HCT116 (cell line): ENCODE data around the gene RIPOR1. TPM values are rescaled to one million over a fixed set of nuclear protein-coding genes. Genes with fewer than 3 reads are reported as not detected.

Source experiments
- ATAC-seq: fragments of 200-7000 bp; cut with Tn5 transposase; 2 replicates; pipeline ENCODE4 v1.9.1; 2020; ENCODE audit warnings: mild to moderate bottlenecking, moderate library complexity
- BruUV-seq: library from RNA; stranded (reverse); fragments of 400-500 nt; replicated peaks from 2 replicates; lab custom pipeline; 2021; lab: Mats Ljungman, UMichigan
- CTCF ChIA-PET: fragments of 300-600 bp; sonication (Branson Sonifier 250); formaldehyde crosslinking; loops from one replicate; lab custom pipeline; 2021; ENCODE audit warnings: antibody characterized with exemption; lab: Charles Lee
- POLR2A ChIA-PET: fragments of 300-600, 350-600 bp; sonication (Branson Sonifier 250); formaldehyde crosslinking; loops from one replicate; lab custom pipeline; 2021; ENCODE audit warnings: antibody characterized with exemption; lab: Charles Lee
- RAD21 ChIA-PET, 2 experiments: fragments of 300-600 bp; sonication (Branson Sonifier 250); formaldehyde crosslinking; loops; one replicate each; lab custom pipeline; 2023; ENCODE audit warnings: low total read pairs in 2 of 2; ENCODE audit not compliant: uncharacterized antibody in 2 of 2, unreplicated experiment in 2 of 2, low non-redundant PET in 1 of 2; lab: Charles Lee
- DNase-seq: peaks from one replicate; pipeline ENCODE4 v3.0.0-alpha.2; 2010; ENCODE audit warnings: low read depth, low spot score
- H2AFZ ChIP-seq: fragments of 200-600 bp; shearing (Covaris generic), sonication (generic); 2 replicates; pipeline ENCODE4 v1.6.1; 2017; ENCODE audit warnings: low read depth, mixed run types, mixed read lengths, antibody characterized with exemption, low read length; ENCODE audit not compliant: poor library complexity, severe bottlenecking
- H3K27ac ChIP-seq: 2 replicates; pipeline ENCODE4 v1.5.1; 2012; ENCODE audit warnings: low read depth, low read length
- H3K27me3 ChIP-seq: fragments of 200-600 bp; sonication (generic); 2 replicates; pipeline ENCODE4 v1.6.1; 2016; ENCODE audit warnings: mixed run types, low read length, mixed read lengths; ENCODE audit not compliant: insufficient read depth
- H3K36me3 ChIP-seq, 2 experiments: fragments of 200-500 bp in 1 of 2; fragments of 200-600 bp in 1 of 2; sonication (Bioruptor generic) in 1 of 2; sonication (generic) in 1 of 2; 2 replicates each; pipeline versions ENCODE4 v1.5.1 to v1.6.1; 2014 to 2016; ENCODE audit warnings: low read length in 2 of 2, inconsistent platforms in 1 of 2, mixed read lengths in 1 of 2, mixed run types in 1 of 2; ENCODE audit not compliant: insufficient read depth in 2 of 2, control insufficient read depth in 1 of 2
- H3K4me1 ChIP-seq, 2 experiments: fragments of 200-600 bp in 1 of 2; sonication (generic) in 1 of 2; 2 replicates each; pipeline versions ENCODE4 v1.5.1 to v1.6.1; 2012 to 2017; ENCODE audit warnings: low read length in 2 of 2, inconsistent platforms in 1 of 2, mild to moderate bottlenecking in 1 of 2, mixed read lengths in 1 of 2, mixed run types in 1 of 2, moderate library complexity in 1 of 2; ENCODE audit not compliant: insufficient read depth in 2 of 2, control insufficient read depth in 1 of 2
- H3K4me2 ChIP-seq: fragments of 200-600 bp; sonication (generic); 2 replicates; pipeline ENCODE4 v1.6.1; 2017; ENCODE audit warnings: mixed run types, low read length, mixed read lengths
- H3K4me3 ChIP-seq, 2 experiments: fragments of 200-600 bp in 1 of 2; sonication (generic) in 1 of 2; replicated peaks in 1 of 2; 2 replicates each; pipeline ENCODE4 v1.5.1; 2011 to 2016; ENCODE audit warnings: low read length in 2 of 2, control low read depth in 1 of 2, low read depth in 1 of 2, mild to moderate bottlenecking in 1 of 2, mixed read lengths in 1 of 2, mixed run types in 1 of 2
- H3K79me2 ChIP-seq: fragments of 200-600 bp; sonication (generic); 2 replicates; pipeline ENCODE4 v1.6.1; 2017; ENCODE audit warnings: mild to moderate bottlenecking, mixed run types, low read length, moderate library complexity, mixed read lengths; ENCODE audit not compliant: insufficient read depth
- H3K9ac ChIP-seq: fragments of 200-600 bp; sonication (generic); 2 replicates; pipeline ENCODE4 v1.6.1; 2016; ENCODE audit warnings: low read length, mixed read lengths
- H3K9me2 ChIP-seq: fragments of 200-600 bp; sonication (generic), shearing (Covaris generic); 2 replicates; pipeline ENCODE4 v1.6.1; 2017; ENCODE audit warnings: mixed run types, mild to moderate bottlenecking, moderate library complexity; ENCODE audit not compliant: insufficient read depth
- H3K9me3 ChIP-seq, 2 experiments: fragments of 200-500 bp in 1 of 2; fragments of 200-600 bp in 1 of 2; sonication (Bioruptor generic) in 1 of 2; sonication (generic) in 1 of 2; 2 replicates each; pipeline ENCODE4 v1.6.1; 2014 to 2017; ENCODE audit warnings: low read length in 2 of 2, mixed read lengths in 2 of 2, inconsistent platforms in 1 of 2, low read depth in 1 of 2, mild to moderate bottlenecking in 1 of 2, mixed run types in 1 of 2, moderate library complexity in 1 of 2; ENCODE audit not compliant: control insufficient read depth in 1 of 2, insufficient read depth in 1 of 2
- H4K20me1 ChIP-seq: fragments of 200-600 bp; sonication (generic), shearing (Covaris generic); 2 replicates; pipeline ENCODE4 v1.6.1; 2017; ENCODE audit warnings: mixed run types, mild to moderate bottlenecking, moderate library complexity; ENCODE audit not compliant: insufficient read depth
- CTCF ChIP-seq, 3 experiments: fragments of 200-600 bp in 1 of 3; sonication (generic) in 1 of 3; IDR thresholded peaks in 2 of 3; conservative IDR thresholded peaks in 1 of 3; 2 replicates each; pipeline ENCODE4 v1.5.1; 2012 to 2017; ENCODE audit warnings: low read depth in 2 of 3, low read length in 2 of 3, antibody characterized with exemption in 1 of 3, borderline replicate concordance in 1 of 3, control low read depth in 1 of 3, mild to moderate bottlenecking in 1 of 3, mixed read lengths in 1 of 3, mixed run types in 1 of 3, moderate library complexity in 1 of 3; ENCODE audit not compliant: insufficient read depth in 1 of 3
- FOSL1 ChIP-seq: IDR thresholded peaks from 2 replicates; pipeline ENCODE4 v1.6.1; 2012; ENCODE audit warnings: low read depth
- MAX ChIP-seq: IDR thresholded peaks from 2 replicates; pipeline ENCODE4 v1.6.1; 2012
- POLR2AphosphoS5 ChIP-seq: IDR thresholded peaks from 2 replicates; pipeline ENCODE4 v1.6.1; 2011; ENCODE audit warnings: mild to moderate bottlenecking, low read depth, low read length, moderate library complexity
- RAD21 ChIP-seq: IDR thresholded peaks from 2 replicates; pipeline ENCODE4 v1.6.1; 2012; ENCODE audit warnings: low read depth, mild to moderate bottlenecking
- SIN3A ChIP-seq: IDR thresholded peaks from 2 replicates; pipeline ENCODE4 v1.6.1; 2012; ENCODE audit warnings: low read depth
- YY1 ChIP-seq: IDR thresholded peaks from 2 replicates; pipeline ENCODE4 v1.6.1; 2011; ENCODE audit warnings: low read length, low read depth, moderate library complexity, mild to moderate bottlenecking; ENCODE audit not compliant: insufficient replicate concordance; ENCODE audit errors: extremely low read depth
- intact Hi-C: fragments of 100-400 bp; cut with micrococcal nuclease; formaldehyde crosslinking; loops from 2 replicates; pipeline ENCODE4 v1.10.0; 2022
- total RNA-seq: library from RNA; stranded (reverse); gene quantifications from one replicate; pipeline ENCODE4 v1.2.1, GENCODE V29; 2021; ENCODE audit not compliant: unreplicated experiment

Gene RIPOR1
- total RNA-seq, 1 experiment from 2014 or later: 60.0 TPM

- no peak for TF ChIP-seq CTCF (IDR thresholded peaks at IDR 0.05 in 2 of 3, conservative IDR thresholded peaks at IDR 0.05 in 1 of 3; ENCODE audit: borderline replicate concordance in 1 of 3, insufficient read depth in 1 of 3, low read depth in 2 of 3, low read length in 2 of 3)
Observed at GRCh38 chr16:67561824-67562525, 33.3 kb downstream of the RIPOR1 start (continued).

- no TSS peak for BruUV-seq
- peaks cover 18 to 26% of the 10 kb centered on the region in 2 experiments for H3K4me1 ChIP-seq
- no peaks in the 10 kb centered on the region for H3K27me3 ChIP-seq
- no peaks in the 10 kb centered on the region for H3K9me2 ChIP-seq
- H3K4me2 ChIP-seq: peak within 1 kb of the TSS; percentile 94
- ChIA-PET RAD21 (interaction anchor here (0.7 to 1.6 kb wide), 4 partner anchors 16 to 82 kb away, joined by 3 to 4 read pairs (median 4); no protein-coding TSS in a partner anchor), POLR2A (interaction anchor here (0.6 to 1.9 kb wide), 4 partner anchors 15 to 1028 kb away, joined by 3 to 5 read pairs (median 4); partner anchors contain the start of gene ACD), CTCF (interaction anchor here (0.7 to 3.2 kb wide), 10 partner anchors 11 to 1152 kb away, joined by 3 to 29 read pairs (median 3); partner anchors contain the start of gene ACD)
- ATAC-seq (peak; percentile 68), DNase-seq (peak; percentile 50)
- intact Hi-C loops: loop anchor here (1.0 kb wide), 2 partner anchors 41 to 104 kb away; partner anchors contain the start of genes C16orf86 and ENKD1
- no peaks in the 10 kb centered on the region for H4K20me1 ChIP-seq
- no peak within 1 kb of the TSS for H2AFZ ChIP-seq
- H3K9me3 ChIP-seq: no peaks in the 10 kb centered on the region
- H3K9ac ChIP-seq: peak within 1 kb of the TSS; percentile 98
- peak; percentile 46 for TF ChIP-seq RAD21
- TF ChIP-seq MAX: no peak
- peak in 2 of 3 experiments; percentile 46 to 73; a peak in 5 of 6 replicates for TF ChIP-seq CTCF (IDR thresholded peaks at IDR 0.05 in 2 of 3, conservative IDR thresholded peaks at IDR 0.05 in 1 of 3; ENCODE audit: borderline replicate concordance in 1 of 3, insufficient read depth in 1 of 3, low read depth in 2 of 3, low read length in 2 of 3)
- no peak for TF ChIP-seq FOSL1
- TF ChIP-seq YY1: peak; percentile 90
- TF ChIP-seq POLR2AphosphoS5: peak; percentile 50; the same call in 1 of the 2 replicates
- TF ChIP-seq SIN3A: peak; percentile 35; the same call in 1 of the 2 replicates
- H3K27ac ChIP-seq: peak within 1 kb of the TSS; percentile 100
- H3K79me2 ChIP-seq: peaks cover 46% of the 10 kb centered on the region
- H3K36me3 ChIP-seq: no peaks in the 10 kb centered on the region
- peak within 1 kb of the TSS; percentile 88 to 99 for H3K4me3 ChIP-seq
Observed at GRCh38 chr16:67562526-67562917, 33.9 kb downstream of the RIPOR1 start, which contains the start of gene CTCF. Gene CTCF (plus strand): TSS chr16:67562526. CDS start chr16:67610833, 48,307 bp downstream.
